OCI-LY7 (cell line): ENCODE data around the gene UNC13B. TPM values are rescaled to one million over a fixed set of nuclear protein-coding genes. Genes with fewer than 3 reads are reported as not detected.

Source experiments
- BruUV-seq: library from RNA; stranded (reverse); fragments of 400-500 nt; replicated peaks from 2 replicates; lab custom pipeline; 2021; lab: Mats Ljungman, UMichigan
- CTCF ChIA-PET: fragments of 300-600 bp; sonication (Branson Sonifier 250); formaldehyde crosslinking; loops from one replicate; lab custom pipeline; 2022; ENCODE audit warnings: antibody characterized with exemption; ENCODE audit not compliant: unreplicated experiment; lab: Charles Lee
- POLR2A ChIA-PET: fragments of 300-600 bp; sonication (Branson Sonifier 250); formaldehyde crosslinking; loops from one replicate; lab custom pipeline; 2022; ENCODE audit warnings: antibody characterized with exemption; lab: Charles Lee
- DNase-seq: peaks from one replicate; pipeline ENCODE4 v3.0.0-alpha.2; 2015; ENCODE audit warnings: low spot score
- H2AFZ ChIP-seq: fragments of 200-600 bp; sonication (generic), shearing (Covaris generic); 2 replicates; pipeline ENCODE4 v1.6.1; 2014; ENCODE audit warnings: mild to moderate bottlenecking, antibody characterized with exemption, low read length, moderate library complexity
- H3K27ac ChIP-seq: fragments of 200-600 bp; sonication (generic); 2 replicates; pipeline ENCODE4 v1.5.1; 2014; ENCODE audit warnings: mixed run types, low read depth, mild to moderate bottlenecking, moderate library complexity, low read length, inconsistent platforms; ENCODE audit not compliant: poor library complexity, severe bottlenecking
- H3K36me3 ChIP-seq: fragments of 200-600 bp; sonication (generic); 2 replicates; pipeline ENCODE4 v1.6.1; 2014; ENCODE audit warnings: mild to moderate bottlenecking, antibody characterized with exemption, low read length, moderate library complexity, mixed read lengths; ENCODE audit not compliant: insufficient read depth
- H3K4me1 ChIP-seq: fragments of 200-600 bp; sonication (generic); 2 replicates; pipeline ENCODE4 v1.5.1; 2014; ENCODE audit warnings: mild to moderate bottlenecking, low read length; ENCODE audit not compliant: insufficient read depth, poor library complexity, severe bottlenecking
- H3K4me2 ChIP-seq: fragments of 200-600 bp; sonication (generic); 2 replicates; pipeline ENCODE4 v1.6.1; 2014; ENCODE audit warnings: mild to moderate bottlenecking, low read length
- H3K4me3 ChIP-seq: fragments of 200-600 bp; sonication (generic); 2 replicates; pipeline ENCODE4 v1.5.1; 2014; ENCODE audit warnings: mild to moderate bottlenecking, low read depth, low read length; ENCODE audit not compliant: poor library complexity, severe bottlenecking
- H3K79me2 ChIP-seq: fragments of 200-600 bp; sonication (generic); 2 replicates; pipeline ENCODE4 v1.6.1; 2016; ENCODE audit warnings: low read depth, mild to moderate bottlenecking, low read length, moderate library complexity, mixed read lengths; ENCODE audit not compliant: insufficient read depth
- H3K9me2 ChIP-seq: fragments of 200-600 bp; sonication (generic); 2 replicates; pipeline ENCODE4 v1.6.1; 2016; ENCODE audit warnings: mild to moderate bottlenecking, low read length, mixed read lengths; ENCODE audit not compliant: insufficient read depth
- H3K9me3 ChIP-seq: fragments of 200-600 bp; sonication (generic); 2 replicates; pipeline ENCODE4 v1.6.1; 2014; ENCODE audit warnings: mild to moderate bottlenecking, mixed run types, low read length, mixed read lengths
- H4K20me1 ChIP-seq: fragments of 200-600 bp; sonication (generic); 2 replicates; pipeline ENCODE4 v1.6.1; 2014; ENCODE audit warnings: mild to moderate bottlenecking, antibody characterized with exemption, low read length, moderate library complexity, mixed read lengths; ENCODE audit not compliant: insufficient read depth
- CTCF ChIP-seq: fragments of 200-600 bp; sonication (generic); conservative IDR thresholded peaks from 2 replicates; pipeline ENCODE4 v1.5.1; 2014; ENCODE audit warnings: mild to moderate bottlenecking, antibody characterized with exemption, low read length, moderate library complexity, mixed read lengths
- EZH2phosphoT487 ChIP-seq: fragments of 200-600 bp; sonication (generic); IDR thresholded peaks from 2 replicates; pipeline ENCODE4 v1.6.1; 2018; ENCODE audit warnings: low read depth, borderline replicate concordance, mild to moderate bottlenecking, mixed run types, antibody characterized with exemption, low read length, moderate library complexity, mixed read lengths
- intact Hi-C: fragments of 100-400 bp; cut with micrococcal nuclease; formaldehyde crosslinking; loops from one replicate; pipeline ENCODE4 v1.10.0; 2022; ENCODE audit not compliant: unreplicated experiment
- total RNA-seq, 2 experiments: library from RNA; depleted of rRNA in 1 of 2; stranded (reverse); fragments of >200 nt in 1 of 2; shearing (Covaris generic) in 1 of 2; gene quantifications; 2 replicates each; pipeline ENCODE4 v1.2.3, GENCODE V29; 2014 to 2022

Gene UNC13B
- total RNA-seq, 2 experiments from 2014 or later: 1.7 to 5.8 TPM

GRCh38 chr9:35318741-35319140 lies 156.9 kb downstream of the UNC13B start:
- DNase-seq: no peak
- POLR2A ChIA-PET: interaction anchor here (0.6 kb wide), 1 partner anchor 1816 kb away, joined by 4 read pairs; no protein-coding TSS in a partner anchor
- no peaks in the 10 kb centered on the region for H3K9me3 ChIP-seq
- H3K27ac ChIP-seq: no peak overlapping the region
- H4K20me1 ChIP-seq: no peaks in the 10 kb centered on the region
- H3K79me2 ChIP-seq: no peaks in the 10 kb centered on the region
- H2AFZ ChIP-seq: no peak overlapping the region
- intact Hi-C loops: no loop called here
- H3K4me1 ChIP-seq: no peaks in the 10 kb centered on the region
- no TSS peak for BruUV-seq
- H3K4me3 ChIP-seq: no peak overlapping the region
- CTCF ChIA-PET: no interaction called here
- no peak overlapping the region for H3K4me2 ChIP-seq
- H3K9me2 ChIP-seq: no peaks in the 10 kb centered on the region
- no peak for TF ChIP-seq EZH2phosphoT487
- no peak for TF ChIP-seq CTCF
- H3K36me3 ChIP-seq: no peaks in the 10 kb centered on the region

- Histone ChIP-seq H3K36me3 (no peaks in the 10 kb centered on the region), H3K9me3 (no peaks in the 10 kb centered on the region), H4K20me1 (no peaks in the 10 kb centered on the region), H3K4me3 (no peak overlapping the region), H2AFZ (no peak overlapping the region), H3K4me2 (no peak overlapping the region), H3K27ac (no peak overlapping the region), H3K4me1 (no peaks in the 10 kb centered on the region), H3K79me2 (no peaks in the 10 kb centered on the region), H3K9me2 (no peaks in the 10 kb centered on the region)
- CTCF ChIA-PET: no interaction called here
- no TSS peak for BruUV-seq
- POLR2A ChIA-PET: interaction anchor here (0.7 kb wide), 1 partner anchor 675 kb away, joined by 3 read pairs; no protein-coding TSS in a partner anchor
- intact Hi-C loops: no loop called here
- DNase-seq: no peak
- TF ChIP-seq EZH2phosphoT487 (no peak), CTCF (no peak)
These were observed 160.5 kb downstream of the UNC13B start for GRCh38 chr9:35322075-35322885.

GRCh38 chr9:35324966-35325365 lies 163.2 kb downstream of the UNC13B start:
- POLR2A ChIA-PET: interaction anchor here (0.6 kb wide), 1 partner anchor 9 kb away, joined by 3 read pairs; no protein-coding TSS in a partner anchor
- no TSS peak for BruUV-seq

More at GRCh38 chr9:35324966-35325365, 163.2 kb downstream of the UNC13B start:
- no peaks in the 10 kb centered on the region for H3K36me3 ChIP-seq
- no peaks in the 10 kb centered on the region for H4K20me1 ChIP-seq
- H3K9me2 ChIP-seq: no peaks in the 10 kb centered on the region
- no peak overlapping the region for H3K4me3 ChIP-seq
- H3K27ac ChIP-seq: no peak overlapping the region
- H3K9me3 ChIP-seq: no peaks in the 10 kb centered on the region
- no peak for TF ChIP-seq CTCF
- TF ChIP-seq EZH2phosphoT487: no peak
- no peaks in the 10 kb centered on the region for H3K79me2 ChIP-seq
- H3K4me2 ChIP-seq: no peak overlapping the region
- H3K4me1 ChIP-seq: no peaks in the 10 kb centered on the region
- CTCF ChIA-PET: no interaction called here
- no peak overlapping the region for H2AFZ ChIP-seq
- intact Hi-C loops: no loop called here
- DNase-seq: no peak
